ENCODE measurements around the gene TTC23. TPM values are rescaled to one million over a fixed set of nuclear protein-coding genes. Genes with fewer than 3 reads are reported as not detected.

TTC23 gene
- total RNA-seq, 2 donors from 2014 or later, result 14.1 to 19.3 TPM

DNA sequence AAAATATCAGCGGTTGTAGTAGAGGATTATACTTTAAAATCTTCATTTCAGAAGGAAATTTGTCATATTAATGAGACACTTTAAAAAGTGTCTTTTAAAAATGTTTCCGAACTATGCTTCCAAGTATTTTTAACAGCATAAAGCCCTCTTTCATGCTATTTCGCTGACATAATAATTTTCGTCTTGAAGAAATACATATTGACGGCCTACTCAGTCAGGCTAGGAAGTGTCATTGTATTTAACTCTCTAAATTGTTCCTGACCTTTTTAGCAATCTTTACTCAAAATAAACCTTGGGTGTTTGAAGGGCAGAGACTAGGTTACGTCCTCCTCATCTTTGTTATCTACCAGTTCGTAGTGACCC lies 1.1 kb upstream of the TTC23 start:
- Histone ChIP-seq H3K4me3 (peak overlapping the region; percentile 75), H3K9me3 (no peaks in the 10 kb centered on the region), H3K36me3 (no peaks in the 10 kb centered on the region), H3K4me1 (no peaks in the 10 kb centered on the region), H3K9ac (ENCODE audit: low read depth in 2 of 2, low read length in 2 of 2) (peak overlapping the region; percentile 70 to 99), H3K27me3 (no peaks in the 10 kb centered on the region), H3K27ac (peak overlapping the region; percentile 96)
- DNase-seq, result no peak
- intact Hi-C loops (cut with DNase I), result no loop called here
- no peak for TF ChIP-seq CTCF (IDR thresholded peaks at IDR 0.05)

- DNase-seq, result no peak
- Histone ChIP-seq H3K4me3 (peak overlapping the region; percentile 45), H3K4me1 (no peaks in the 10 kb centered on the region), H3K36me3 (no peaks in the 10 kb centered on the region), H3K27me3 (no peaks in the 10 kb centered on the region), H3K9ac (ENCODE audit: low read depth in 2 of 2, low read length in 2 of 2) (peak overlapping the region in 1 of 2 donors; percentile 99), H3K9me3 (no peaks in the 10 kb centered on the region), H3K27ac (peak overlapping the region; percentile 96)
- TF ChIP-seq CTCF (IDR thresholded peaks at IDR 0.05), result no peak
- intact Hi-C loops (cut with DNase I), result no loop called here
Measured at GRCh38 chr15:99250001-99250400, 620 bp upstream of the TTC23 start.

GRCh38 chr15:99248000-99248715 lies 1.2 kb downstream of the TTC23 start:
- no peak overlapping the region for H3K27ac ChIP-seq
- peak overlapping the region in 1 of 2 donors; percentile 64 for H3K9ac ChIP-seq (ENCODE audit: low read depth in 2 of 2, low read length in 2 of 2)
- no peaks in the 10 kb centered on the region for H3K4me1 ChIP-seq
- intact Hi-C loops (cut with DNase I), result no loop called here
- TF ChIP-seq CTCF (IDR thresholded peaks at IDR 0.05), result no peak
- no peaks in the 10 kb centered on the region for H3K27me3 ChIP-seq
- DNase-seq, result no peak
- H3K36me3 ChIP-seq, result no peaks in the 10 kb centered on the region
- no peak overlapping the region for H3K4me3 ChIP-seq
- no peaks in the 10 kb centered on the region for H3K9me3 ChIP-seq

GRCh38 chr15:99247062-99247461 lies 2.3 kb downstream of the TTC23 start:
- no peak overlapping the region for H3K9ac ChIP-seq (ENCODE audit: low read depth in 2 of 2, low read length in 2 of 2)
- H3K27me3 ChIP-seq, result no peaks in the 10 kb centered on the region
- DNase-seq, result no peak
- H3K36me3 ChIP-seq, result no peaks in the 10 kb centered on the region
- no peaks in the 10 kb centered on the region for H3K9me3 ChIP-seq
- H3K27ac ChIP-seq, result no peak overlapping the region
- no peak overlapping the region for H3K4me3 ChIP-seq
- H3K4me1 ChIP-seq, result no peaks in the 10 kb centered on the region
- no peak for TF ChIP-seq CTCF (IDR thresholded peaks at IDR 0.05)
- intact Hi-C loops (cut with DNase I), result no loop called here

DNA sequence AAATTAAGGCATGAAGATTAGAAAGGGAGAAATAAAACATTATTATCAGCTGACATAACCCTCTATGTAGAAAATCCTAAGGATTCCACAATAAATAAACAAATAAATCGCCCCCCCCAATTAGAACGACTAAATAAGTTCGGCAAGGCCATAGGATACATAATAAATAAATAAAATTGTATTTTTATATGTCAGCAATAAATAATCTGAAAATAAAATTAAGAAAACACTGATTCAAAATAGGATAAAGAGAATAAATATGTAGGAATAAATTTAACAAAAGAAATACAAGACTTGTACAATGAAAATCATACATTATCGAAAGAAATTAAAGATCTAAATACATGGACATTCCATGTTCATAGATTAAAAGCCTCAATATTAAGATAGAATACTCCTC lies 5.1 kb downstream of the TTC23 start:
- Histone ChIP-seq H3K9me3 (no peaks in the 10 kb centered on the region), H3K4me1 (no peaks in the 10 kb centered on the region)

More for the DNA sequence above, 5.1 kb downstream of the TTC23 start:
- Histone ChIP-seq H3K27ac (no peak overlapping the region), H3K36me3 (no peaks in the 10 kb centered on the region), H3K4me3 (no peak overlapping the region), H3K27me3 (no peaks in the 10 kb centered on the region), H3K9ac (ENCODE audit: low read depth in 2 of 2, low read length in 2 of 2) (no peak overlapping the region)
- TF ChIP-seq CTCF (IDR thresholded peaks at IDR 0.05), result no peak
- DNase-seq, result no peak
- intact Hi-C loops (cut with DNase I), result no loop called here

Measured in colonic mucosa (tissue), 4 donors.